B cell (primary cell): Measurements from ENCODE around the gene TM9SF2. TPM values are rescaled to one million over a fixed set of nuclear protein-coding genes. Genes with fewer than 3 reads are reported as not detected.
A peak's percentile ranks its signal among the peaks of the same experiment; 100 is the strongest.

Experiments used
- ATAC-seq: fragments of 200-7000 bp; cut with Tn5 transposase; one replicate; pipeline ENCODE4 v1.10.0; 2021; ENCODE audit warnings: low read depth, mild to moderate bottlenecking, moderate number of reproducible peaks, moderate library complexity
- CTCF ChIA-PET: fragments of 350-600 bp; sonication (Branson Sonifier 250); formaldehyde crosslinking; loops from one replicate; lab custom pipeline; 2021; ENCODE audit warnings: antibody characterized with exemption, inconsistent platforms; lab: Charles Lee
- POLR2A ChIA-PET: fragments of 350-600 bp; sonication (Branson Sonifier 250); formaldehyde crosslinking; loops from one replicate; lab custom pipeline; 2021; ENCODE audit warnings: antibody characterized with exemption; lab: Charles Lee
- DNase-seq: peaks from one replicate; pipeline ENCODE4 v3.0.0; 2013
- H2AFZ ChIP-seq: 2 replicates; pipeline ENCODE4 v1.6.1; 2012; ENCODE audit warnings: mild to moderate bottlenecking, low read depth, low read length; ENCODE audit not compliant: insufficient read depth, poor library complexity, severe bottlenecking
- H3K27ac ChIP-seq, 2 donors: 1 replicate in 1 of 2; 2 replicates in 1 of 2; pipeline ENCODE4 v1.5.1; 2012 to 2013; ENCODE audit warnings: low read length in 2 of 2, mild to moderate bottlenecking in 2 of 2, moderate library complexity in 1 of 2
- H3K27me3 ChIP-seq, 4 experiments: fragments of 200-600 bp in 1 of 4; sonication (generic) in 1 of 4; replicated peaks in 1 of 4; 1 replicate in 2 of 4; 2 replicates in 2 of 4; pipeline versions ENCODE4 v1.6.1 to v1.7.0; 2013 to 2016; ENCODE audit warnings: low read length in 3 of 4, mild to moderate bottlenecking in 2 of 4, mixed read lengths in 1 of 4, moderate library complexity in 1 of 4; ENCODE audit not compliant: insufficient read depth in 4 of 4, control insufficient read depth in 3 of 4; ENCODE audit errors: control extremely low read depth in 1 of 4
- H3K36me3 ChIP-seq, 2 experiments: replicated peaks in 1 of 2; 1 replicate in 1 of 2; 2 replicates in 1 of 2; pipeline versions ENCODE4 v1.6.1 to v1.7.1; 2013; ENCODE audit warnings: low read length in 1 of 2; ENCODE audit not compliant: insufficient read depth in 2 of 2, control insufficient read depth in 1 of 2; ENCODE audit errors: control extremely low read depth in 1 of 2, extremely low read depth in 1 of 2
- H3K4me1 ChIP-seq, 2 donors: fragments of 200-600 bp in 1 of 2; sonication (generic) in 1 of 2; 1 replicate in 1 of 2; 2 replicates in 1 of 2; pipeline versions ENCODE4 v1.5.1 to v1.6.1; 2013 to 2017; ENCODE audit warnings: low read length in 2 of 2; ENCODE audit not compliant: control insufficient read depth in 2 of 2, insufficient read depth in 2 of 2
- H3K4me2 ChIP-seq: replicated peaks from 2 replicates; pipeline ENCODE3; 2012; ENCODE audit warnings: mild to moderate bottlenecking, low read depth, low read length; ENCODE audit not compliant: poor library complexity, severe bottlenecking
- H3K4me3 ChIP-seq, 5 experiments: fragments of 200-600 bp in 1 of 5; sonication (generic) in 1 of 5; 1 replicate in 3 of 5; 2 replicates in 2 of 5; pipeline versions ENCODE4 v1.5.1 to v1.7.0; 2011 to 2016; ENCODE audit warnings: low read length in 4 of 5, mild to moderate bottlenecking in 4 of 5, low read depth in 2 of 5, control low read depth in 1 of 5, moderate library complexity in 1 of 5; ENCODE audit not compliant: insufficient read depth in 1 of 5; ENCODE audit errors: control extremely low read depth in 1 of 5, extremely low read depth in 1 of 5
- H3K79me2 ChIP-seq: fragments of 200-600 bp; sonication (generic); one replicate; pipeline ENCODE4 v1.6.0; 2016; ENCODE audit warnings: low read length; ENCODE audit not compliant: control insufficient read depth, insufficient read depth
- H3K9ac ChIP-seq: fragments of 200-600 bp; sonication (generic); 2 replicates; pipeline ENCODE4 v1.6.1; 2017; ENCODE audit warnings: mild to moderate bottlenecking, low read length, moderate library complexity
- H3K9me3 ChIP-seq, 3 donors: one replicate each; pipeline versions ENCODE4 v1.6.1 to v1.7.1; 2013; ENCODE audit warnings: low read length in 2 of 3; ENCODE audit not compliant: control insufficient read depth in 2 of 3, insufficient read depth in 1 of 3; ENCODE audit errors: control extremely low read depth in 1 of 3
- H4K20me1 ChIP-seq: 2 replicates; pipeline ENCODE4 v1.6.0; 2012; ENCODE audit warnings: mild to moderate bottlenecking, low read length; ENCODE audit not compliant: insufficient read depth, control insufficient read depth, poor library complexity, severe bottlenecking
- H3K27ac Mint-ChIP-seq: one replicate; pipeline ENCODE4 v1.8.0; 2021; ENCODE audit warnings: mixed read lengths
- H3K27me3 Mint-ChIP-seq: one replicate; pipeline ENCODE4 v1.8.0; 2021; ENCODE audit warnings: mixed read lengths
- H3K4me1 Mint-ChIP-seq: one replicate; pipeline ENCODE4 v1.8.0; 2021; ENCODE audit warnings: mixed read lengths
- H3K4me3 Mint-ChIP-seq: one replicate; pipeline ENCODE4 v1.8.0; 2021; ENCODE audit warnings: mixed read lengths
- H3K9me3 Mint-ChIP-seq: one replicate; pipeline ENCODE4 v1.8.0; 2022; ENCODE audit warnings: mixed read lengths; ENCODE audit not compliant: insufficient read depth
- EZH2 ChIP-seq: IDR thresholded peaks from 2 replicates; pipeline ENCODE4 v1.6.1; 2012; ENCODE audit warnings: borderline replicate concordance, low read depth, mild to moderate bottlenecking, moderate library complexity, low read length; ENCODE audit not compliant: insufficient read depth, poor library complexity, severe bottlenecking
- WGBS: methylation state at CpG from one replicate; pipeline ENCODE4 v1.1.5; 2013; ENCODE audit warnings: missing lambda C conversion rate; ENCODE audit not compliant: insufficient coverage; 5-methylcytosine and 5-hydroxymethylcytosine counted together
- intact Hi-C: fragments of 100-400 bp; cut with micrococcal nuclease; formaldehyde crosslinking; loops from one replicate; pipeline ENCODE4 v1.10.0; 2022
- polyA plus RNA-seq: library from polyadenylated mRNA; depleted of rRNA; stranded (reverse); fragments of >200 nt; gene quantifications from 2 replicates; pipeline ENCODE4 v1.2.3, GENCODE V29; 2012
- total RNA-seq, 2 donors: library from RNA; stranded (reverse); fragments of 120-200 nt in 1 of 2; gene quantifications; 1 replicate in 1 of 2; 2 replicates in 1 of 2; pipeline versions ENCODE4 v1.2.3 to v1.2.4, GENCODE V29; 2013 to 2022
- TF ChIP-seq, protein P1 (sequence below): fragments of 200-600 bp; IDR thresholded peaks from one replicate; pipeline ENCODE4 v1.8.0; 2022; ENCODE audit warnings: antibody characterized with exemption, mild to moderate bottlenecking

TM9SF2 gene
- total and polyA plus RNA-seq, 2 donors (not counting 1 experiment from before 2014, with no cell fraction given): 20.2 to 63.6 TPM

DNA sequence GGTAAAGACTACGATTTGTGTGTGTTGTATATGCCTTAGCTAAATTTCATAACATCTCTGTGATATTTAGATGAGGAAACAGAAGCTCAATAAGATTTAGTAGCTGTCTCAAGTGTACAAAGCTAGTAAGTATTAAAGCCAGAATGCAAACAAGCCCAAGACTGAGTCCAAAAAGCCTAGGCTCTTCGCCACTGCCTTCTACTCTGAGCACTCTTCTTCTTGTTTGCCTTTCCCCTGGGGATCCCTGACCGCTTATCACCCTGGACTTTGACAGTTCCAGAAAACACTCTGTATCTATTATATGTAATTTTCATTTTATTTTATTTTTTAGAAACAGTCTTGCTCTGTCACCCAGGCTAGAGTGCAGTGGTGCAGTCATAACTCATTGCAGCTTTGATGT, 5.8 kb downstream of the TM9SF2 start:
- CTCF ChIA-PET: interaction anchor here (0.6 to 8.1 kb wide), 24 partner anchors 8 to 1079 kb away, joined by 3 to 57 read pairs (median 4); no protein-coding TSS in a partner anchor
- Histone ChIP-seq H3K4me2 (peak overlapping the region; percentile 54), H3K9ac (peak overlapping the region; percentile 7), H3K27ac (peak overlapping the region; percentile 54 to 72), H3K27me3 (no peaks in the 10 kb centered on the region), H3K4me3 (peak overlapping the region in 4 of 5 experiments; percentile 2 to 59 (median 10)), H2AFZ (no peak overlapping the region), H3K4me1 (peaks cover 57 to 67% of the 10 kb centered on the region in 2 donors), H3K79me2 (peaks cover 100% of the 10 kb centered on the region), H3K9me3 (peaks cover 3 to 9% (median 8%) of the 10 kb centered on the region in 3 donors), H4K20me1 (peaks cover 51% of the 10 kb centered on the region), H3K36me3 (peaks cover 3 to 30% of the 10 kb centered on the region in 2 experiments)
- POLR2A ChIA-PET: interaction anchor here (0.5 to 0.8 kb wide), 2 partner anchors 99 to 330 kb away, joined by 3 to 8 read pairs; partner anchors contain the start of gene CLYBL
- H3K27ac Mint-ChIP-seq: peak overlapping the region; percentile 93
- no peaks in the 10 kb centered on the region for H3K27me3 Mint-ChIP-seq
- H3K9me3 Mint-ChIP-seq: no peaks in the 10 kb centered on the region
- intact Hi-C loops: loop anchor here (2.0 to 10.0 kb wide), 2 partner anchors 36 to 932 kb away; partner anchors contain the start of gene STK24
- peaks cover 83% of the 10 kb centered on the region for H3K4me1 Mint-ChIP-seq
- DNase-seq (no peak), ATAC-seq (no peak)
- WGBS: no CpG with 5 or more reads among the region's 3 CpGs
- TF ChIP-seq, protein P1, sequence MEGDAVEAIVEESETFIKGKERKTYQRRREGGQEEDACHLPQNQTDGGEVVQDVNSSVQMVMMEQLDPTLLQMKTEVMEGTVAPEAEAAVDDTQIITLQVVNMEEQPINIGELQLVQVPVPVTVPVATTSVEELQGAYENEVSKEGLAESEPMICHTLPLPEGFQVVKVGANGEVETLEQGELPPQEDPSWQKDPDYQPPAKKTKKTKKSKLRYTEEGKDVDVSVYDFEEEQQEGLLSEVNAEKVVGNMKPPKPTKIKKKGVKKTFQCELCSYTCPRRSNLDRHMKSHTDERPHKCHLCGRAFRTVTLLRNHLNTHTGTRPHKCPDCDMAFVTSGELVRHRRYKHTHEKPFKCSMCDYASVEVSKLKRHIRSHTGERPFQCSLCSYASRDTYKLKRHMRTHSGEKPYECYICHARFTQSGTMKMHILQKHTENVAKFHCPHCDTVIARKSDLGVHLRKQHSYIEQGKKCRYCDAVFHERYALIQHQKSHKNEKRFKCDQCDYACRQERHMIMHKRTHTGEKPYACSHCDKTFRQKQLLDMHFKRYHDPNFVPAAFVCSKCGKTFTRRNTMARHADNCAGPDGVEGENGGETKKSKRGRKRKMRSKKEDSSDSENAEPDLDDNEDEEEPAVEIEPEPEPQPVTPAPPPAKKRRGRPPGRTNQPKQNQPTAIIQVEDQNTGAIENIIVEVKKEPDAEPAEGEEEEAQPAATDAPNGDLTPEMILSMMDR: no peak
- TF ChIP-seq EZH2: no peak
- H3K4me3 Mint-ChIP-seq: peak overlapping the region; percentile 83

DNA sequence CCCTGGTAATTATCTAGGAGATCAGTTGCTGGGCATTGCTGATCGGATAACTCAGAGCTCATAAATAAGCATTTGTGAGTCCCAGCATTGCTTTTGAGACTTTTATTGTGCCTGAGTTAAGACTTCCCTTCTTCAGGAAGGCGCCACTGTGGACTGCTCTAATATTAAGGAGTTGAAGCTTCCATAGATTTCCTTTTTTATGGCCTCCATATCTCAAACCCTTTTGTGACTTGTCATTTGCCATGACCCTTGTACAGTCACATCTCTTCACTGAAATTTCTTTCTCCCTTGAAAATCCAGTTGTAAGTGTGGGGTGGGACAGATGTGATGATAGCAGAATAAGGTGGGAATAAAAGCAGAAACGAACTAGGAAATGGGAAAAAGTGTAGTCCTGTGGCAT, 6.3 kb downstream of the TM9SF2 start:
- TF ChIP-seq, protein P1: no peak
- no peak for TF ChIP-seq EZH2
- peak overlapping the region; percentile 82 for H3K27ac Mint-ChIP-seq
- H3K4me3 ChIP-seq: peak overlapping the region in 1 of 5 experiments; percentile 5
- H3K9ac ChIP-seq: peak overlapping the region; percentile 24
- H3K4me1 Mint-ChIP-seq: peaks cover 83% of the 10 kb centered on the region
- peak overlapping the region; percentile 37 to 72 for H3K27ac ChIP-seq
- H3K9me3 Mint-ChIP-seq: no peaks in the 10 kb centered on the region
- H3K36me3 ChIP-seq: peaks cover 3 to 30% of the 10 kb centered on the region in 2 experiments
- H2AFZ ChIP-seq: no peak overlapping the region
- H3K4me3 Mint-ChIP-seq: peak overlapping the region; percentile 68
- WGBS: 47% methylated on average over 2 of the region's 3 CpGs
- H3K79me2 ChIP-seq: peaks cover 100% of the 10 kb centered on the region
- peak overlapping the region; percentile 54 for H3K4me2 ChIP-seq
- intact Hi-C loops: loop anchor here (2.0 to 10.0 kb wide), 2 partner anchors 35 to 933 kb away; partner anchors contain the start of gene STK24
- H3K9me3 ChIP-seq: peaks cover 3 to 9% (median 8%) of the 10 kb centered on the region in 3 donors
- DNase-seq (no peak), ATAC-seq (no peak)
- H4K20me1 ChIP-seq: peaks cover 56% of the 10 kb centered on the region
- ChIA-PET POLR2A (interaction anchor here (0.5 kb wide), 1 partner anchor 331 kb away, joined by 8 read pairs; no protein-coding TSS in a partner anchor), CTCF (interaction anchor here (0.6 to 8.1 kb wide), 14 partner anchors 7 to 331 kb away, joined by 3 to 57 read pairs (median 4); no protein-coding TSS in a partner anchor)
- H3K4me1 ChIP-seq: peaks cover 53 to 62% of the 10 kb centered on the region in 2 donors
- H3K27me3 ChIP-seq: no peaks in the 10 kb centered on the region
- no peaks in the 10 kb centered on the region for H3K27me3 Mint-ChIP-seq
